MM.1S (cell line): ENCODE data around the gene ZDHHC1.

Experiments used
- CTCF ChIP-seq: fragments of 300-600 bp; sonication (generic); IDR thresholded peaks from 2 replicates; pipeline ENCODE4 v1.5.1; 2016; ENCODE audit warnings: antibody characterized with exemption, low read length, mixed read lengths
- EZH2 ChIP-seq: fragments of 300-600 bp; sonication (generic); optimal IDR thresholded peaks from 2 replicates; pipeline ENCODE3; 2017; ENCODE audit warnings: low read depth, mild to moderate bottlenecking, antibody characterized with exemption, low read length, mixed read lengths
- EZH2phosphoT487 ChIP-seq: fragments of 300-600 bp; sonication (generic); IDR thresholded peaks from 2 replicates; pipeline ENCODE4 v1.6.1; 2018; ENCODE audit warnings: antibody characterized with exemption, low read length

- TF ChIP-seq EZH2 (no peak), CTCF (no peak), EZH2phosphoT487 (no peak)
These were observed 45.6 kb downstream of the ZDHHC1 start for GRCh38 chr16:67370661-67371060.
